ENCODE data around the gene TEC. TPM values are rescaled to one million over a fixed set of nuclear protein-coding genes. Genes with fewer than 3 reads are reported as not detected.

Gene TEC
- total RNA-seq, 1 experiment from 2014 or later, result 3.6 TPM

Other genes starting within 250 kb of the TEC start
- gene TXK, start 135.6 kb downstream of the TEC start, total RNA-seq (2014; rRNA removed; shearing (Covaris generic); ENCODE audit: low replicate concordance), result 0.38 TPM in 1 of 2 replicates, not detected in the other
- gene SLAIN2, start 71.7 kb upstream of the TEC start, total RNA-seq (2014; rRNA removed; shearing (Covaris generic); ENCODE audit: low replicate concordance), result 24.7 and 115 TPM in 2 replicates
- gene SLC10A4, start 213.5 kb upstream of the TEC start, total RNA-seq (2014; rRNA removed; shearing (Covaris generic); ENCODE audit: low replicate concordance), result not detected in 2 replicates
- not detected in 2 replicates for gene ZAR1, start 220.4 kb upstream of the TEC start, total RNA-seq (2014; rRNA removed; shearing (Covaris generic); ENCODE audit: low replicate concordance)